Mucosa of stomach (tissue), 1 donor: ENCODE measurements around the gene PNKP.

ENCODE experiments used
- H3K27me3 ChIP-seq: one replicate; pipeline ENCODE4 v1.7.0; 2013; ENCODE audit warnings: mild to moderate bottlenecking, low read length; ENCODE audit not compliant: control insufficient read depth, insufficient read depth
- H3K36me3 ChIP-seq: one replicate; pipeline ENCODE4 v1.7.0; 2013; ENCODE audit warnings: low read length; ENCODE audit not compliant: control insufficient read depth, insufficient read depth
- H3K4me1 ChIP-seq: one replicate; pipeline ENCODE4 v1.7.0; 2013; ENCODE audit warnings: mild to moderate bottlenecking, low read length; ENCODE audit not compliant: control insufficient read depth, insufficient read depth
- H3K4me3 ChIP-seq: one replicate; pipeline ENCODE4 v1.7.0; 2013; ENCODE audit warnings: low read length
- H3K9ac ChIP-seq: one replicate; pipeline ENCODE4 v1.7.0; 2013; ENCODE audit warnings: mild to moderate bottlenecking, low read length, moderate library complexity
- H3K9me3 ChIP-seq: one replicate; pipeline ENCODE4 v1.7.0; 2013; ENCODE audit warnings: mild to moderate bottlenecking, low read length, moderate library complexity; ENCODE audit not compliant: control insufficient read depth
- donor health status: Pancreatic carcinoma.

The PNKP gene

GRCh38 chr19:49896863-49897621 is 29.7 kb upstream of the PNKP start, which contains the start of gene IL4I1:
TSS of gene IL4I1 (minus strand) at chr19:49896887. CDS start at chr19:49896160, 727 bp downstream.
- peaks cover 6% of the 10 kb centered on the region for H3K4me1 ChIP-seq
- no peaks in the 10 kb centered on the region for H3K9me3 ChIP-seq
- H3K4me3 ChIP-seq: no peak within 1 kb of the TSS
- H3K36me3 ChIP-seq: no peaks in the 10 kb centered on the region
- no peak within 1 kb of the TSS for H3K9ac ChIP-seq
- peaks cover 3% of the 10 kb centered on the region for H3K27me3 ChIP-seq

DNA sequence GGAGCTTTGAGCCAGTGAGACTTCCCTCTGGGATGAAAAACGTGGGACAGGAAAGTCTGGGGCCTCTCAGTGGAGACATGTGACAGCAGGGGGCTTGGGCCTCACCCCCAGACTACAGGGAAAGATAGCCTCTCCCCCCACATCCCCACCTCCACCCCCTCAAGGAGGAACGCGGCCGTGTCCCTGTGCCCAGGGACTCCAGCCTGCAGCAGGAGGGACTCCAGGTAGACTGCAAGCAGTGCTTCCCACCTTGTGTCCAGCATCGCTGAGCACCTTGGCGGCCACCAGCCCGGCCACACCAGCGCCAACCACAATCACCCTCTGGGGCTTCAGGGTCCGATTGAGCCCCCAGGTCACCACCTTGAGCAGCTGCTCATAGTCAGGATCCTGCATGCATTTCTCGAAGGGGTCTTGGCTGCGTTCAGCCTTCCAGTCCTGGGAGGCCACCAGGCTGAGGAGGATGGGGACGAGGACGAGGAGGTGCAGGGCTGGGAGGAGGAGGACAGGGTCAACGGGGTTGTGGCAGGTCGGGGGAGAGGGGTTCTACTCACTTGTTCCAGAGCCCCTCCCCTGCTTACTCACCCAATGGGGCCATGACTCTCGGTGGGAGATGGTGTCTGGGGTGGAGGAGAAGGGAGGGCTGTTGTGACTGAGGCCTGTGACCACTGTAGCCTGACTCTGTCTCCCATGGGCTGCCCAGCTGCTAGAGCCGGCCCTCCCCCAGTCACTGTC is 28.4 kb upstream of the PNKP start:
- H3K9ac ChIP-seq: no peak overlapping the region
- no peak overlapping the region for H3K4me3 ChIP-seq
- H3K9me3 ChIP-seq: no peaks in the 10 kb centered on the region
- no peaks in the 10 kb centered on the region for H3K36me3 ChIP-seq
- peaks cover 9% of the 10 kb centered on the region for H3K27me3 ChIP-seq
- H3K4me1 ChIP-seq: peaks cover 6% of the 10 kb centered on the region

DNA sequence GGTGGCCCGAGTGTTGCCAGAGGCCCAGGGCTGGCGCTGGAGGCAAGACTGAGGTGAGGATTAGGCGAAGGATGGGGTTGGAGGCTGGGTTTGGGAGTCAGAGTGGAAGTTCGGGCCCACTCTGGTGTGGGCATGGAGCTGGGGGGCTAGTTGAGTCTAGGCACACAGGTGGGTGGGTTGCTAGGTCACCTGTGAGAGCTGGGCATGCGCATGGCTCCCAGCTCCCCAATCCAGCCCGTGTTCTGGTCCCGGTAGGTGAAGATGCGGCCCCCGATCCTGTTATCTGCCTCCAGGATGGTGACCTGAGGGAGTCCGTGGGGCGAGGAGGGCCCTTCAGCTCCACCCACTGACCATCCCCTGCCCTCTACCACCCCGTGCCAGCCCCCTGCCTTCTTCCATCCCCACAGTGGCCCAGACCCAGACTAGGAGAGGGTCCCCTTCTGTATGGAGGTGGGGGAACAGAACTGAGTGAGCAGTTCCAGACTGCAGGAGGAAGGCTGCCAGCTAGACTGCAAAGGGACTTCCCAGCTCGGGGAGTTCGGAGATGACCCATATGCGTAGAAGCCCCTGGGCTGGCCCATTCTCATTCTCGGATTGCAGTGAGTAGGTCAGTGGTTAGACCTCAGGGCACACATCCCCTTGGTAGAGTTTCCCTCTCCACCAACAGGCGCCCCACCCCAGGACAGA is 27.6 kb upstream of the PNKP start:
- Histone ChIP-seq H3K9me3 (no peaks in the 10 kb centered on the region), H3K4me1 (peaks cover 8% of the 10 kb centered on the region), H3K9ac (no peak overlapping the region), H3K36me3 (no peaks in the 10 kb centered on the region), H3K4me3 (no peak overlapping the region), H3K27me3 (peaks cover 9% of the 10 kb centered on the region)

DNA sequence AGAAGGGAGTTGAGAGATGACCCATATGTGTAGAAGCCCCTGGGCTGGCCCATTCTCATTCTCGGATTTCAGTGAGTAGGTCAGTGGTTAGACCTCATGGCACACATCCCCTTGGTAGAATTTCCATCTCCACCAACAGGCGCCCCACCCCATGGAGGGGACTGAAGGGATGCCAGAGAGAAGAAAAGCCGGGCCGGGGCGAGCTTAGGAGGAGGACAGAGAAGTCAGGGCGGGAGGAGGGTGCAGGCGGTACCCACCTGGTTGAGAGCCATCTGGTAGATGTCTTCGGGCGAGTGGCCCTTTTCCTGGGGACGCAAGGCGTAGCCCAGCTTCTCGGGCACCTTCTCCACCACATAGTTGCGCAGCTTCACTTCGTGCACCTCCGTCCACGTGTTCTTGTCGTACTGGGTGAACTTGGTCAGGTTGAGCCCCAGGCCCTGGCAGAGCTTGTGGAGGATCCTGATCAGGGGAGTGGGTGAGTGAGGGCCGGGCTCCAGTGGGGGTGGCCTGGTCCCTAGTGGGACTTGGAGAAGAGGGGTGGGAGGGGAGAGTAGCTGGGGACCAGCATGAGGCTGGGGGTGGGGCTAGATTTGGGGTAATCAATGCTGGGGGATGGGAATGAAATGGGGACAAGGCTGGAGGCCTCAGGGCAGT is 26.8 kb upstream of the PNKP start:
- Histone ChIP-seq H3K27me3 (peaks cover 9% of the 10 kb centered on the region), H3K9me3 (no peaks in the 10 kb centered on the region), H3K4me1 (peaks cover 12% of the 10 kb centered on the region), H3K4me3 (no peak overlapping the region), H3K9ac (no peak overlapping the region), H3K36me3 (no peaks in the 10 kb centered on the region)

DNA sequence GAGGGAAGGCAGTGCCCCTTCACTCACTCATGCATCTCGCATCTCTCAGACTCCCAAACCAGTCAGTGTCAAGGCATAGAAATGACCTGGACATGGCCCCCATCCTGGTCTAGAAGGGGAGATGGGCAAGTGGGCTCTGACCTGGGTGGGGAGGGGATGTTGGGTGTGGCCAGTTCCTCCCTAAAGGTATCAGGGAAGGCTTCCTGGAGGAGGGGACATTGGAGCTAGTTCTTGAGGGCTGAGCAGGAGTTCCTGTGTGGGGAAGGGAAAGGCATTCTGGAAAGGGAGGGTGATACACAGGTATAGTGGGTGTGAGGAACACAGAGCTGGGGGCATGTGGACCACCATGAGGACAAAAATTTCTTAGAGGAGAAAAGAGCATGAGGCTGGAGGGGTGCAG is 25.3 kb upstream of the PNKP start:
- Histone ChIP-seq H3K9ac (no peak overlapping the region), H3K4me3 (no peak overlapping the region), H3K4me1 (peaks cover 15% of the 10 kb centered on the region), H3K9me3 (no peaks in the 10 kb centered on the region), H3K36me3 (no peaks in the 10 kb centered on the region), H3K27me3 (peaks cover 9% of the 10 kb centered on the region)

DNA sequence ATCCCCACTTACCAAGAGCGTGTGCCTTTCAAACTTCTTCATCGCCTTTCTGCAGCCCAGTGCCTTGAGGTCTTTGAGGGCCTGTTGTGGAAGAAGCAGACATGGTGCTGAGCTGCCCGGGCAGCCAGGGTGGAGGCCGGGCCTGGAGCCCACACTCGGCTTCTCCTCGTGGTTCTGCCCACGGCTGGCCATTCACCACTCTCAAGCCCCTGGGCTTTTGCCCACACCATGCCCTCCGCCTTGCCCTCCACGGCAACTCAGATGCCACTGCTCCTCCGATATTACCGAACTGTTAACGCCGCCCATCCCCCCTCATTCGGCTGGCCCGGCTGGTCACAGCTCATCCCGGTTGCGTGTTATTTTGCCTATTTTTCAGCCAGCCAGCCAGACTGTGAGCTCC is 24.0 kb upstream of the PNKP start:
- Histone ChIP-seq H3K4me3 (no peak overlapping the region), H3K36me3 (no peaks in the 10 kb centered on the region)

GRCh38 chr19:49890349-49891311 is 23.3 kb upstream of the PNKP start:
- H3K9me3 ChIP-seq: no peaks in the 10 kb centered on the region
- H3K4me1 ChIP-seq: peaks cover 14% of the 10 kb centered on the region
- peaks cover 9% of the 10 kb centered on the region for H3K27me3 ChIP-seq
- H3K4me3 ChIP-seq: no peak overlapping the region
- no peak overlapping the region for H3K9ac ChIP-seq
- H3K36me3 ChIP-seq: no peaks in the 10 kb centered on the region

More for the DNA sequence above, 24.0 kb upstream of the PNKP start:
- Histone ChIP-seq H3K9me3 (no peaks in the 10 kb centered on the region), H3K9ac (no peak overlapping the region), H3K4me1 (peaks cover 14% of the 10 kb centered on the region), H3K27me3 (peaks cover 9% of the 10 kb centered on the region)

- H3K9ac ChIP-seq: no peak overlapping the region
- H3K9me3 ChIP-seq: no peaks in the 10 kb centered on the region
- H3K27me3 ChIP-seq: peaks cover 9% of the 10 kb centered on the region
- peaks cover 14% of the 10 kb centered on the region for H3K4me1 ChIP-seq
- no peak overlapping the region for H3K4me3 ChIP-seq
- H3K36me3 ChIP-seq: no peaks in the 10 kb centered on the region
These were observed 22.4 kb upstream of the PNKP start for GRCh38 chr19:49889687-49890348.

- Histone ChIP-seq H3K4me1 (peaks cover 14% of the 10 kb centered on the region), H3K9ac (no peak overlapping the region), H3K9me3 (no peaks in the 10 kb centered on the region), H3K27me3 (peaks cover 9% of the 10 kb centered on the region), H3K4me3 (no peak overlapping the region), H3K36me3 (no peaks in the 10 kb centered on the region)
These were observed 21.8 kb upstream of the PNKP start for GRCh38 chr19:49889038-49889686.

- H3K27me3 ChIP-seq: peaks cover 9% of the 10 kb centered on the region
- peaks cover 3% of the 10 kb centered on the region for H3K36me3 ChIP-seq
- H3K9me3 ChIP-seq: no peaks in the 10 kb centered on the region
- H3K4me1 ChIP-seq: peaks cover 14% of the 10 kb centered on the region
- no peak overlapping the region for H3K4me3 ChIP-seq
- no peak overlapping the region for H3K9ac ChIP-seq
These were observed 21.1 kb upstream of the PNKP start for GRCh38 chr19:49888510-49888824.
